GM12878 (cell line): ENCODE results near the gene STK33. TPM values are rescaled to one million over a fixed set of nuclear protein-coding genes. Genes with fewer than 3 reads are reported as not detected.

Experiments
- ATAC-seq: fragments of 200-7000 bp; cut with Tn5 transposase; 3 replicates; pipeline ENCODE4 v1.9.1; 2020; ENCODE audit warnings: mild to moderate bottlenecking, moderate library complexity
- BruUV-seq: library from RNA; stranded (reverse); fragments of 400-500 nt; replicated peaks from 2 replicates; lab custom pipeline; 2021; lab: Mats Ljungman, UMichigan
- CTCF ChIA-PET: fragments of 300-600 bp; sonication (Branson Sonifier 250); formaldehyde crosslinking; extraction: SDS; loops from one replicate; lab custom pipeline; 2021; ENCODE audit warnings: inconsistent platforms; lab: Yijun Ruan, JAX
- POLR2A ChIA-PET: fragments of 350-600 bp; formaldehyde crosslinking; extraction: SDS; loops from one replicate; lab custom pipeline; 2021; ENCODE audit warnings: inconsistent platforms; lab: Charles Lee
- RAD21 ChIA-PET: fragments of 300-600 bp; sonication (Branson Sonifier 250); formaldehyde crosslinking; loops from one replicate; lab custom pipeline; 2023; ENCODE audit warnings: antibody characterized with exemption; ENCODE audit not compliant: unreplicated experiment; lab: Charles Lee
- SMC1A ChIA-PET: fragments of 300-600 bp; sonication (Branson Sonifier 250); formaldehyde crosslinking; loops from one replicate; lab custom pipeline; 2023; ENCODE audit not compliant: unreplicated experiment, uncharacterized antibody; lab: Charles Lee
- DNase-seq: peaks from one replicate; pipeline ENCODE4 v3.0.0-alpha.2; 2011; ENCODE audit warnings: low read depth, low spot score
- FAIRE-seq: peaks from 3 replicates; lab custom pipeline; 2011; peaks lifted over from hg19 to GRCh38; lab: Jason Lieb, UNC
- H2AFZ ChIP-seq: 2 replicates; pipeline ENCODE4 v1.6.0; 2011; ENCODE audit warnings: low read depth, low read length, control low read depth; ENCODE audit not compliant: control insufficient read depth
- H3K27ac ChIP-seq: 2 replicates; pipeline ENCODE4 v1.5.1; 2011; ENCODE audit warnings: control low read depth; ENCODE audit not compliant: control insufficient read depth, insufficient read depth
- H3K27me3 ChIP-seq, 2 experiments: replicated peaks in 1 of 2; 2 replicates each; pipeline versions ENCODE4 v1.6.0 to v1.6.1; 2011; ENCODE audit warnings: low read length in 1 of 2; ENCODE audit not compliant: control insufficient read depth in 2 of 2, insufficient read depth in 2 of 2
- H3K36me3 ChIP-seq, 2 experiments: 2 replicates each; pipeline ENCODE4 v1.5.1; 2011; ENCODE audit warnings: low read length in 1 of 2; ENCODE audit not compliant: control insufficient read depth in 2 of 2, insufficient read depth in 2 of 2
- H3K4me1 ChIP-seq: 2 replicates; pipeline ENCODE4 v1.6.1; 2011; ENCODE audit warnings: mild to moderate bottlenecking, low read length, moderate library complexity, mixed read lengths; ENCODE audit not compliant: control insufficient read depth, insufficient read depth
- H3K4me2 ChIP-seq: 2 replicates; pipeline ENCODE4 v1.6.0; 2011; ENCODE audit warnings: control low read depth; ENCODE audit not compliant: control insufficient read depth, insufficient read depth
- H3K4me3 ChIP-seq: fragments of 200-600 bp; sonication (generic); 2 replicates; pipeline ENCODE4 v1.5.1; 2016
- H3K79me2 ChIP-seq: 2 replicates; pipeline ENCODE4 v1.6.0; 2011; ENCODE audit warnings: low read length; ENCODE audit not compliant: control insufficient read depth, insufficient read depth
- H3K9ac ChIP-seq: 2 replicates; pipeline ENCODE4 v1.8.0; 2011; ENCODE audit warnings: low read length, control low read depth, mixed read lengths; ENCODE audit not compliant: control insufficient read depth, insufficient read depth
- H3K9me3 ChIP-seq: replicated peaks from 3 replicates; pipeline ENCODE4 v1.5.1; 2011; ENCODE audit warnings: mild to moderate bottlenecking, low read length; ENCODE audit not compliant: control insufficient read depth, insufficient read depth
- H4K20me1 ChIP-seq: 2 replicates; pipeline ENCODE4 v1.6.0; 2011; ENCODE audit not compliant: control insufficient read depth, insufficient read depth
- HSF1 ChIP-seq: fragments of 150-350 bp; IDR thresholded peaks from 2 replicates; pipeline ENCODE4 v1.6.1; 2014; ENCODE audit warnings: mild to moderate bottlenecking, low read depth, low read length
- PML ChIP-seq: IDR thresholded peaks from 2 replicates; pipeline ENCODE4 v1.6.1; 2012; ENCODE audit warnings: low read length, inconsistent platforms
- RAD21 ChIP-seq: IDR thresholded peaks from 2 replicates; pipeline ENCODE4 v1.6.1; 2011; ENCODE audit warnings: mild to moderate bottlenecking, low read depth, low read length, moderate library complexity; ENCODE audit not compliant: insufficient read depth
- REST ChIP-seq: IDR thresholded peaks from 2 replicates; pipeline ENCODE4 v1.6.1; 2012; ENCODE audit warnings: mild to moderate bottlenecking, low read depth, low read length
- STAT3 ChIP-seq: IDR thresholded peaks from 2 replicates; pipeline ENCODE4 v1.6.1; 2011; ENCODE audit warnings: low read depth, low read length, improper control_type of control experiment
- YY1 ChIP-seq: IDR thresholded peaks from 2 replicates; pipeline ENCODE4 v1.6.1; 2011; ENCODE audit warnings: low read depth, mild to moderate bottlenecking, low read length
- ZSCAN29 ChIP-seq: fragments of 450-650 bp; IDR thresholded peaks from 2 replicates; pipeline ENCODE4 v1.6.1; 2017; ENCODE audit warnings: mild to moderate bottlenecking, moderate library complexity
- ZZZ3 ChIP-seq: IDR thresholded peaks from 2 replicates; pipeline ENCODE4 v1.6.1; 2011; ENCODE audit warnings: low read depth; ENCODE audit not compliant: control insufficient read depth, insufficient read length
- WGBS: methylation state at CpG from one replicate; pipeline ENCODE4 v1.1.6; 2016; ENCODE audit warnings: low lambda C conversion rate; ENCODE audit not compliant: insufficient replicate concordance, insufficient coverage; ENCODE audit errors: missing lambda C conversion rate; 5-methylcytosine and 5-hydroxymethylcytosine counted together
- in situ Hi-C: fragments of 300-500 bp; cut with MboI; formaldehyde crosslinking; loops from 9 replicates; pipeline ENCODE4 v1.14.3; 2018; ENCODE audit warnings: mixed read lengths
- intact Hi-C: fragments of 100-400 bp; cut with micrococcal nuclease; formaldehyde crosslinking; loops from one replicate; pipeline ENCODE4 v1.14.2; 2022; ENCODE audit not compliant: unreplicated experiment
- polyA plus RNA-seq, 11 experiments: library from polyadenylated mRNA; depleted of rRNA in 4 of 11; unstranded in 6 of 11; stranded (reverse) in 5 of 11; fragments of >200 nt; fragmentation: Nextera tagmentation in 4 of 11; fragmentation: Illumina TruSeq in 1 of 11; extraction: Ambion mirVana in 4 of 11; extraction: Trizol in 1 of 11; gene quantifications; 1 replicate in 1 of 11; 2 replicates in 10 of 11; pipeline versions ENCODE4 v1.2.1 to v1.2.3, GENCODE V29; 2011 to 2016; ENCODE audit warnings: inconsistent platforms in 2 of 11, missing spikeins in 2 of 11, low read depth in 1 of 11
- total RNA-seq, 4 experiments: library from RNA; depleted of rRNA in 3 of 4; stranded (reverse); fragments of >200 nt in 3 of 4; fragmentation: Illumina TruSeq in 1 of 4; extraction: Trizol in 1 of 4; gene quantifications; 2 replicates each; pipeline versions ENCODE4 v1.2.1 to v1.2.3, GENCODE V29; 2013 to 2021

STK33 gene
- total and polyA plus RNA-seq, 10 of the 15 experiments (the other 5 are each of a cell fraction or from before 2014, with no cell fraction given) = 5.2 to 27.3 (median 18.3) TPM

- no peak for DNase-seq
- ATAC-seq = peak; percentile 31
- no peak for TF ChIP-seq PML
- TF ChIP-seq RAD21 = no peak
- no peak for TF ChIP-seq ZSCAN29
- TF ChIP-seq STAT3 = no peak
- RAD21 ChIA-PET = no interaction called here
- POLR2A ChIA-PET = no interaction called here
- CTCF ChIA-PET = interaction anchor here (0.7 to 2.4 kb wide), 2 partner anchors 12 to 214 kb away, joined by 3 to 6 read pairs; no protein-coding TSS in a partner anchor
- Histone ChIP-seq H3K9ac (no peak overlapping the region), H3K4me1 (peaks cover 12% of the 10 kb centered on the region), H3K4me3 (no peak overlapping the region), H3K4me2 (no peak overlapping the region), H3K27ac (no peak overlapping the region), H3K27me3 (no peaks in the 10 kb centered on the region), H3K79me2 (no peaks in the 10 kb centered on the region), H4K20me1 (no peaks in the 10 kb centered on the region), H3K9me3 (no peaks in the 10 kb centered on the region; the same call in 2 of the 3 replicates), H3K36me3 (no peaks in the 10 kb centered on the region), H2AFZ (no peak overlapping the region)
- BruUV-seq = no TSS peak
- no peak for FAIRE-seq
- in situ Hi-C loops = no loop called here
- intact Hi-C loops = no loop called here
- 26% methylated on average over 12 of the region's 13 CpGs for WGBS
- SMC1A ChIA-PET = no interaction called here
Measured at GRCh38 chr11:8352876-8353505, 241.0 kb downstream of the STK33 start.

GRCh38 chr11:8352103-8352875 lies 241.7 kb downstream of the STK33 start:
- Histone ChIP-seq H2AFZ (no peak overlapping the region), H3K9me3 (peaks cover 1% of the 10 kb centered on the region; the same call in 1 of the 3 replicates), H3K4me3 (no peak overlapping the region), H3K9ac (no peak overlapping the region), H4K20me1 (no peaks in the 10 kb centered on the region), H3K27ac (no peak overlapping the region), H3K36me3 (no peaks in the 10 kb centered on the region)
- in situ Hi-C loops = no loop called here
- ChIA-PET SMC1A (no interaction called here), CTCF (interaction anchor here (2.4 kb wide), 1 partner anchor 13 kb away, joined by 6 read pairs; no protein-coding TSS in a partner anchor)
- intact Hi-C loops = no loop called here
- DNase-seq (no peak), FAIRE-seq (no peak)
- TF ChIP-seq ZZZ3 (no peak), YY1 (no peak), HSF1 (no peak), REST (peak; percentile 79)
- TF ChIP-seq, all 136 proteins: peak for 1
- ATAC-seq = no peak
- Histone ChIP-seq H3K79me2 (no peaks in the 10 kb centered on the region), H3K4me1 (peaks cover 12% of the 10 kb centered on the region), H3K27me3 (no peaks in the 10 kb centered on the region), H3K4me2 (no peak overlapping the region)
- ChIA-PET POLR2A (no interaction called here), RAD21 (no interaction called here)
- BruUV-seq = no TSS peak
- WGBS = 51% methylated on average over 4 of the region's 4 CpGs
